DND-41 (cell line): ENCODE results near the gene TRAPPC2.

Source experiments
- CTCF ChIP-seq: IDR thresholded peaks from 2 replicates; pipeline ENCODE4 v1.5.1; 2012; ENCODE audit warnings: borderline replicate concordance, low read length, moderate library complexity, mild to moderate bottlenecking; ENCODE audit not compliant: poor library complexity, severe bottlenecking; ENCODE audit errors: extremely low read depth
- EZH2 ChIP-seq: IDR thresholded peaks from 3 replicates; pipeline ENCODE4 v1.6.1; 2012; ENCODE audit warnings: borderline replicate concordance, low read depth, mild to moderate bottlenecking, moderate library complexity, low read length, inconsistent platforms; ENCODE audit not compliant: severe bottlenecking

- TF ChIP-seq CTCF (no peak), EZH2 (no peak)
Measured at GRCh38 chrX:13685126-13685763, 49.2 kb downstream of the TRAPPC2 start.
